ENCODE measurements around the gene PRKAB1.

Gene PRKAB1

GRCh38 chr12:119683413-119683812, 15.5 kb downstream of the PRKAB1 start:
- no peak for DNase-seq (ENCODE audit: extremely low read depth, low read depth)
- TF ChIP-seq CTCF (IDR thresholded peaks at IDR 0.05; ENCODE audit: low read depth, low read length, missing control alignments) = no peak
- no peak overlapping the region for H3K4me3 ChIP-seq (replicated peaks; ENCODE audit: low read depth, low read length)

GRCh38 chr12:119683816-119684215, 15.9 kb downstream of the PRKAB1 start:
- DNase-seq (ENCODE audit: extremely low read depth, low read depth) = no peak
- no peak overlapping the region for H3K4me3 ChIP-seq (replicated peaks; ENCODE audit: low read depth, low read length)
- TF ChIP-seq CTCF (IDR thresholded peaks at IDR 0.05; ENCODE audit: low read depth, low read length, missing control alignments) = no peak

GRCh38 chr12:119684711-119685369, 16.9 kb downstream of the PRKAB1 start:
- no peak overlapping the region for H3K4me3 ChIP-seq (replicated peaks; ENCODE audit: low read depth, low read length)
- DNase-seq (ENCODE audit: extremely low read depth, low read depth) = no peak
- no peak for TF ChIP-seq CTCF (IDR thresholded peaks at IDR 0.05; ENCODE audit: low read depth, low read length, missing control alignments)

- DNase-seq (ENCODE audit: extremely low read depth, low read depth) = no peak
- H3K4me3 ChIP-seq (replicated peaks; ENCODE audit: low read depth, low read length) = no peak overlapping the region
- TF ChIP-seq CTCF (IDR thresholded peaks at IDR 0.05; ENCODE audit: low read depth, low read length, missing control alignments) = no peak
Measured at GRCh38 chr12:119685375-119685774, 17.4 kb downstream of the PRKAB1 start.

GRCh38 chr12:119686355-119686754, 18.4 kb downstream of the PRKAB1 start:
- no peak overlapping the region for H3K4me3 ChIP-seq (replicated peaks; ENCODE audit: low read depth, low read length)
- TF ChIP-seq CTCF (IDR thresholded peaks at IDR 0.05; ENCODE audit: low read depth, low read length, missing control alignments) = no peak
- DNase-seq (ENCODE audit: extremely low read depth, low read depth) = no peak

- DNase-seq (ENCODE audit: extremely low read depth, low read depth) = no peak
- TF ChIP-seq CTCF (IDR thresholded peaks at IDR 0.05; ENCODE audit: low read depth, low read length, missing control alignments) = no peak
- H3K4me3 ChIP-seq (replicated peaks; ENCODE audit: low read depth, low read length) = no peak overlapping the region
Measured at GRCh38 chr12:119686776-119687175, 18.8 kb downstream of the PRKAB1 start.

- TF ChIP-seq CTCF (IDR thresholded peaks at IDR 0.05; ENCODE audit: low read depth, low read length, missing control alignments) = no peak
- DNase-seq (ENCODE audit: extremely low read depth, low read depth) = no peak
- H3K4me3 ChIP-seq (replicated peaks; ENCODE audit: low read depth, low read length) = no peak overlapping the region
Measured at GRCh38 chr12:119687406-119687805, 19.5 kb downstream of the PRKAB1 start.
